Measurements from ENCODE around the gene DOHH. TPM values are rescaled to one million over a fixed set of nuclear protein-coding genes. Genes with fewer than 3 reads are reported as not detected.

DOHH gene
- polyA plus RNA-seq, 1 donor (not counting 4 experiments of a cell fraction or from before 2014, with no cell fraction given), result 4.2 TPM

DNA sequence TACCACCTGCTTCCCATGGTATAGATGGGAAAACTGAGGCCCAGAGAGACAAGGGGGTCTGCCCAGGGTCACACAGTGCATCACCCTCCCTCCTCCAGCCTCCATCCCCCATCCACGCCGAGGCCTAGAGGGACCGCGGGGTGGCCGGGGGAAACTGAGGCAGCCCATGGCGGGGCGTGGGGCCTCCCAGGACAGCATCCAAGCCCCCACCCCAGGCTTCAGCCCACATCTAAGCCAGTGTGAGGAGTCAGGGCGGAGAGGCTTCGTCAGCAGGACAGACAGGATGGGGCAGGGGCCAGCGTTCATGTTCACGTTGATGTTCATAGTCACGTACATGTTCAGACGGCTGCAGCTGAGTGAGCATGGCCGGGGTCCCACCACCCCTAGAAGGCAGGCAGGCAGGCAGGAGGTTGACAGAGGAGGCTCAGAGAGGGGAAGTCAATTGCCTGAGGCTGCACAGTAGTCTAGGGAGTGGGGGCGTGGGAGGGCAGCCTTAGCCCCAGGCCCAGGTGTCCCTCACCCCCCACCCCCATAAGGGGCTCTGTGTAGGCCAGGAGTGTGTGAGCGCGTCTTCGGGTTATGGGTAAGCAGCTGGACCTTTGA, 43.4 kb downstream of the DOHH start:
- no peak overlapping the region for H3K9ac ChIP-seq (ENCODE audit: control insufficient read depth, extremely low read depth, insufficient read depth, low read length)
- no peak overlapping the region for H3K4me2 ChIP-seq (ENCODE audit: control insufficient read depth, extremely low read depth, insufficient read depth, low read depth, low read length)
- no peak for FAIRE-seq
- H3K4me3 ChIP-seq (ENCODE audit: control insufficient read depth in 2 of 3, extremely low read depth in 1 of 3, insufficient read depth in 2 of 3, low read depth in 1 of 3, low read length in 3 of 3), result no peak overlapping the region
- no peak overlapping the region for H2AFZ ChIP-seq (ENCODE audit: control insufficient read depth, low read length)
- no peaks in the 10 kb centered on the region for H3K27me3 ChIP-seq (ENCODE audit: control insufficient read depth, extremely low read depth, insufficient read depth, low read length)
- H3K9me1 ChIP-seq (ENCODE audit: control insufficient read depth, extremely low read depth, insufficient read depth, low read length), result no peaks in the 10 kb centered on the region
- H3K9me3 ChIP-seq (ENCODE audit: control insufficient read depth, low read depth, low read length), result no peaks in the 10 kb centered on the region
- no peak for DNase-seq (ENCODE audit: low read depth, low spot score)
- TF ChIP-seq, protein P1, sequence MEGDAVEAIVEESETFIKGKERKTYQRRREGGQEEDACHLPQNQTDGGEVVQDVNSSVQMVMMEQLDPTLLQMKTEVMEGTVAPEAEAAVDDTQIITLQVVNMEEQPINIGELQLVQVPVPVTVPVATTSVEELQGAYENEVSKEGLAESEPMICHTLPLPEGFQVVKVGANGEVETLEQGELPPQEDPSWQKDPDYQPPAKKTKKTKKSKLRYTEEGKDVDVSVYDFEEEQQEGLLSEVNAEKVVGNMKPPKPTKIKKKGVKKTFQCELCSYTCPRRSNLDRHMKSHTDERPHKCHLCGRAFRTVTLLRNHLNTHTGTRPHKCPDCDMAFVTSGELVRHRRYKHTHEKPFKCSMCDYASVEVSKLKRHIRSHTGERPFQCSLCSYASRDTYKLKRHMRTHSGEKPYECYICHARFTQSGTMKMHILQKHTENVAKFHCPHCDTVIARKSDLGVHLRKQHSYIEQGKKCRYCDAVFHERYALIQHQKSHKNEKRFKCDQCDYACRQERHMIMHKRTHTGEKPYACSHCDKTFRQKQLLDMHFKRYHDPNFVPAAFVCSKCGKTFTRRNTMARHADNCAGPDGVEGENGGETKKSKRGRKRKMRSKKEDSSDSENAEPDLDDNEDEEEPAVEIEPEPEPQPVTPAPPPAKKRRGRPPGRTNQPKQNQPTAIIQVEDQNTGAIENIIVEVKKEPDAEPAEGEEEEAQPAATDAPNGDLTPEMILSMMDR (optimal IDR thresholded peaks at IDR 0.05 in 1 of 3, IDR thresholded peaks at IDR 0.05 in 1 of 3, conservative IDR thresholded peaks at IDR 0.05 in 1 of 3; ENCODE audit: extremely low read depth in 1 of 3, insufficient read depth in 2 of 3, low read length in 3 of 3), result no peak
- no peak for TF ChIP-seq EZH2 (IDR thresholded peaks at IDR 0.05; ENCODE audit: low read length)
- no peaks in the 10 kb centered on the region for H3K4me1 ChIP-seq (ENCODE audit: control insufficient read depth, extremely low read depth, insufficient read depth, low read length)
- dilution Hi-C loops (cut with MboI; ENCODE audit: extremely low pct_ligation_motif_present, low sequenced_read_pairs), result no loop called here
- no peaks in the 10 kb centered on the region for H4K20me1 ChIP-seq (ENCODE audit: control insufficient read depth, extremely low read depth, insufficient read depth, low read length)
- H3K36me3 ChIP-seq (ENCODE audit: control insufficient read depth in 2 of 2, extremely low read depth in 1 of 2, insufficient read depth in 2 of 2, low read length in 2 of 2), result peaks cover 18 to 36% of the 10 kb centered on the region in 2 experiments
- peaks cover 5% of the 10 kb centered on the region for H3K79me2 ChIP-seq (ENCODE audit: control insufficient read depth, insufficient read depth, low read length)
- H3K27ac ChIP-seq (ENCODE audit: control insufficient read depth, insufficient read depth, low read length), result no peak overlapping the region

GRCh38 chr19:3455960-3456601, 44.4 kb downstream of the DOHH start:
- H4K20me1 ChIP-seq (ENCODE audit: control insufficient read depth, extremely low read depth, insufficient read depth, low read length), result no peaks in the 10 kb centered on the region
- H3K27ac ChIP-seq (ENCODE audit: control insufficient read depth, insufficient read depth, low read length), result no peak overlapping the region
- H3K9me1 ChIP-seq (ENCODE audit: control insufficient read depth, extremely low read depth, insufficient read depth, low read length), result no peaks in the 10 kb centered on the region
- peaks cover 18 to 36% of the 10 kb centered on the region in 2 experiments for H3K36me3 ChIP-seq (ENCODE audit: control insufficient read depth in 2 of 2, extremely low read depth in 1 of 2, insufficient read depth in 2 of 2, low read length in 2 of 2)
- peaks cover 5% of the 10 kb centered on the region for H3K4me1 ChIP-seq (ENCODE audit: control insufficient read depth, extremely low read depth, insufficient read depth, low read length)
- TF ChIP-seq EZH2 (IDR thresholded peaks at IDR 0.05; ENCODE audit: low read length), result no peak
- TF ChIP-seq, protein P1 (optimal IDR thresholded peaks at IDR 0.05 in 1 of 3, IDR thresholded peaks at IDR 0.05 in 1 of 3, conservative IDR thresholded peaks at IDR 0.05 in 1 of 3; ENCODE audit: extremely low read depth in 1 of 3, insufficient read depth in 2 of 3, low read length in 3 of 3), result no peak
- FAIRE-seq (no peak), DNase-seq (ENCODE audit: low read depth, low spot score) (no peak)
- no peak overlapping the region for H2AFZ ChIP-seq (ENCODE audit: control insufficient read depth, low read length)
- H3K27me3 ChIP-seq (ENCODE audit: control insufficient read depth, extremely low read depth, insufficient read depth, low read length), result no peaks in the 10 kb centered on the region
- no peak overlapping the region for H3K9ac ChIP-seq (ENCODE audit: control insufficient read depth, extremely low read depth, insufficient read depth, low read length)
- H3K79me2 ChIP-seq (ENCODE audit: control insufficient read depth, insufficient read depth, low read length), result peaks cover 5% of the 10 kb centered on the region
- no peak overlapping the region for H3K4me2 ChIP-seq (ENCODE audit: control insufficient read depth, extremely low read depth, insufficient read depth, low read depth, low read length)
- H3K9me3 ChIP-seq (ENCODE audit: control insufficient read depth, low read depth, low read length), result no peaks in the 10 kb centered on the region
- H3K4me3 ChIP-seq (ENCODE audit: control insufficient read depth in 2 of 3, extremely low read depth in 1 of 3, insufficient read depth in 2 of 3, low read depth in 1 of 3, low read length in 3 of 3), result no peak overlapping the region
- dilution Hi-C loops (cut with MboI; ENCODE audit: extremely low pct_ligation_motif_present, low sequenced_read_pairs), result no loop called here

Data from keratinocyte (primary cell).